Endodermal cell (in vitro differentiated cells): ENCODE data around the gene IZUMO1. TPM values are rescaled to one million over a fixed set of nuclear protein-coding genes. Genes with fewer than 3 reads are reported as not detected.
"Not testable (repeated sequence)": the region's sequence is repeated elsewhere in the genome, so short reads cannot be mapped to it uniquely, and the experiment has no call there.

Experiments
- DNase-seq: peaks from one replicate; pipeline ENCODE4 v3.0.0-alpha.2; 2017
- H3K27ac ChIP-seq: 2 replicates; pipeline ENCODE4 v1.5.1; 2013; ENCODE audit warnings: mild to moderate bottlenecking, low read depth, low read length, moderate library complexity
- H3K27me3 ChIP-seq: 2 replicates; pipeline ENCODE4 v1.6.1; 2013; ENCODE audit warnings: mild to moderate bottlenecking, low read length, moderate library complexity; ENCODE audit not compliant: insufficient read depth, control insufficient read depth, poor library complexity, severe bottlenecking
- H3K36me3 ChIP-seq: 2 replicates; pipeline ENCODE4 v1.7.0; 2013; ENCODE audit warnings: mild to moderate bottlenecking, low read length, moderate library complexity; ENCODE audit not compliant: control insufficient read depth, insufficient read depth
- H3K4me1 ChIP-seq: one replicate; pipeline ENCODE4 v1.7.0; 2013; ENCODE audit warnings: low read length; ENCODE audit not compliant: control insufficient read depth, insufficient read depth
- H3K4me3 ChIP-seq: 2 replicates; pipeline ENCODE4 v1.5.1; 2013; ENCODE audit warnings: mild to moderate bottlenecking, low read length, moderate library complexity
- H3K9ac ChIP-seq: 2 replicates; pipeline ENCODE4 v1.6.1; 2013; ENCODE audit warnings: mild to moderate bottlenecking, low read length, moderate library complexity; ENCODE audit not compliant: poor library complexity, severe bottlenecking; ENCODE audit errors: extremely low read depth
- H3K9me3 ChIP-seq: 2 replicates; pipeline ENCODE4 v1.6.1; 2013; ENCODE audit warnings: mild to moderate bottlenecking, low read length, moderate library complexity; ENCODE audit not compliant: control insufficient read depth
- H3K27ac Mint-ChIP-seq: 2 replicates; pipeline ENCODE4 v1.8.0; 2020; ENCODE audit warnings: mixed read lengths
- H3K27me3 Mint-ChIP-seq: 2 replicates; pipeline ENCODE4 v1.8.0; 2021; ENCODE audit warnings: mild to moderate bottlenecking, mixed read lengths; ENCODE audit not compliant: insufficient read depth
- H3K36me3 Mint-ChIP-seq: 2 replicates; pipeline ENCODE4 v1.8.0; 2020; ENCODE audit warnings: low read depth, mixed read lengths
- H3K4me1 Mint-ChIP-seq: 2 replicates; pipeline ENCODE4 v1.8.0; 2020; ENCODE audit warnings: mixed read lengths
- H3K4me3 Mint-ChIP-seq: 2 replicates; pipeline ENCODE4 v1.8.0; 2020; ENCODE audit warnings: mild to moderate bottlenecking, moderate library complexity, mixed read lengths
- H3K9me3 Mint-ChIP-seq: 2 replicates; pipeline ENCODE4 v1.8.0; 2020; ENCODE audit warnings: mild to moderate bottlenecking, mixed read lengths
- CTCF ChIP-seq: fragments of 200-600 bp; sonication (generic); conservative IDR thresholded peaks from 2 replicates; pipeline ENCODE4 v1.5.0; 2021; ENCODE audit warnings: antibody characterized with exemption, mild to moderate bottlenecking
- WGBS, 2 experiments: methylation state at CpG; one replicate each; pipeline versions ENCODE4 v1.1.5 to v1.1.7; 2013; ENCODE audit warnings: missing lambda C conversion rate in 2 of 2, mixed read lengths in 1 of 2; ENCODE audit not compliant: insufficient coverage in 1 of 2, insufficient read length in 1 of 2; 5-methylcytosine and 5-hydroxymethylcytosine counted together
- total RNA-seq, 2 donors: library from RNA; stranded (reverse); fragmentation: NEBNext Ultra II Directional in 1 of 2; extraction: Animal tissue kit (Norgen Biotek cat#: 25700) in 1 of 2; gene quantifications; 2 replicates in 1 of 2; 3 replicates in 1 of 2; pipeline ENCODE4 v1.2.1, GENCODE V29; 2021

The IZUMO1 gene
- total RNA-seq, 2 donors from 2014 or later = 0.22 to 0.80 TPM

- Histone ChIP-seq H3K9me3 (no peaks in the 10 kb centered on the region), H3K4me3 (no peak overlapping the region), H3K36me3 (no peaks in the 10 kb centered on the region), H3K4me1 (no peaks in the 10 kb centered on the region), H3K27me3 (no peaks in the 10 kb centered on the region), H3K27ac (no peak overlapping the region), H3K9ac (no peak overlapping the region)
- TF ChIP-seq CTCF = no peak
- Mint-ChIP-seq H3K4me1 (peaks cover 4% of the 10 kb centered on the region), H3K4me3 (no peak overlapping the region), H3K27me3 (peaks cover 3% of the 10 kb centered on the region), H3K36me3 (peaks cover 26% of the 10 kb centered on the region), H3K9me3 (no peaks in the 10 kb centered on the region), H3K27ac (no peak overlapping the region)
- DNase-seq = no peak
- 88 to 100% methylated on average over 2 to 4 of the region's 4 CpGs for WGBS, 2 experiments
Measured at GRCh38 chr19:48698046-48698445, 48.7 kb downstream of the IZUMO1 start.

GRCh38 chr19:48696353-48697010 is 50.2 kb downstream of the IZUMO1 start:
- no peaks in the 10 kb centered on the region for H3K4me1 ChIP-seq
- Mint-ChIP-seq H3K27me3 (peaks cover 3% of the 10 kb centered on the region), H3K4me1 (peaks cover 4% of the 10 kb centered on the region), H3K36me3 (peaks cover 16% of the 10 kb centered on the region), H3K27ac (peak overlapping the region; percentile 94), H3K9me3 (peaks cover 2% of the 10 kb centered on the region), H3K4me3 (peak overlapping the region; percentile 92)
- peaks cover 5% of the 10 kb centered on the region for H3K9me3 ChIP-seq
- WGBS, 2 experiments = 3 to 4% methylated on average over 23 to 34 of the region's 34 CpGs
- no peaks in the 10 kb centered on the region for H3K27me3 ChIP-seq
- H3K27ac ChIP-seq = no peak overlapping the region
- H3K9ac ChIP-seq = peak overlapping the region; percentile 29
- H3K36me3 ChIP-seq = no peaks in the 10 kb centered on the region
- no peak for TF ChIP-seq CTCF
- DNase-seq = peak; percentile 87
- peak overlapping the region; percentile 84 for H3K4me3 ChIP-seq

- 7 to 19% methylated on average over 3 to 15 of the region's 16 CpGs for WGBS, 2 experiments
- peaks cover 3% of the 10 kb centered on the region for H3K27me3 Mint-ChIP-seq
- no peaks in the 10 kb centered on the region for H3K36me3 ChIP-seq
- peaks cover 2% of the 10 kb centered on the region for H3K9me3 Mint-ChIP-seq
- H3K27me3 ChIP-seq = no peaks in the 10 kb centered on the region
- peak within 1 kb of the TSS; percentile 94 for H3K27ac Mint-ChIP-seq
- no peak for TF ChIP-seq CTCF
- H3K36me3 Mint-ChIP-seq = peaks cover 10% of the 10 kb centered on the region
- no peak within 1 kb of the TSS for H3K27ac ChIP-seq
- H3K9ac ChIP-seq = peak within 1 kb of the TSS; percentile 29
- H3K9me3 ChIP-seq = peaks cover 5% of the 10 kb centered on the region
- DNase-seq = peak; percentile 89
- H3K4me1 ChIP-seq = no peaks in the 10 kb centered on the region
- peak within 1 kb of the TSS; percentile 84 for H3K4me3 ChIP-seq
- H3K4me1 Mint-ChIP-seq = peaks cover 4% of the 10 kb centered on the region
- peak within 1 kb of the TSS; percentile 92 for H3K4me3 Mint-ChIP-seq
Measured at GRCh38 chr19:48695743-48696352, 50.9 kb downstream of the IZUMO1 start, which contains the start of gene FUT2. FUT2 (plus strand) TSS chr19:48695971; CDS start chr19:48702957, 6,986 bp downstream.

GRCh38 chr19:48693629-48694028 is 53.1 kb downstream of the IZUMO1 start:
- H3K9me3 ChIP-seq, H3K27ac ChIP-seq, H3K4me1 ChIP-seq, H3K4me1 Mint-ChIP-seq, H3K9me3 Mint-ChIP-seq, H3K9ac ChIP-seq, H3K4me3 ChIP-seq, DNase-seq, H3K27me3 ChIP-seq, H3K4me3 Mint-ChIP-seq, H3K36me3 Mint-ChIP-seq, H3K27me3 Mint-ChIP-seq, H3K36me3 ChIP-seq, H3K27ac Mint-ChIP-seq: not testable (repeated sequence)
- 92% methylated on average over 8 to 9 of the region's 9 CpGs for WGBS, 2 experiments
